HG02798 (cell line): ENCODE measurements around the gene SYTL3.
"Not testable (repeated sequence)": the region's sequence is repeated elsewhere in the genome, so short reads cannot be mapped to it uniquely, and the experiment has no call there.

Source experiments
- ATAC-seq: cut with Tn5 transposase; IDR thresholded peaks from one replicate; pipeline ENCODE4 v1.9.1; 2021; ENCODE audit warnings: mild to moderate bottlenecking; ENCODE audit not compliant: unreplicated experiment, poor library complexity

SYTL3 gene

DNA sequence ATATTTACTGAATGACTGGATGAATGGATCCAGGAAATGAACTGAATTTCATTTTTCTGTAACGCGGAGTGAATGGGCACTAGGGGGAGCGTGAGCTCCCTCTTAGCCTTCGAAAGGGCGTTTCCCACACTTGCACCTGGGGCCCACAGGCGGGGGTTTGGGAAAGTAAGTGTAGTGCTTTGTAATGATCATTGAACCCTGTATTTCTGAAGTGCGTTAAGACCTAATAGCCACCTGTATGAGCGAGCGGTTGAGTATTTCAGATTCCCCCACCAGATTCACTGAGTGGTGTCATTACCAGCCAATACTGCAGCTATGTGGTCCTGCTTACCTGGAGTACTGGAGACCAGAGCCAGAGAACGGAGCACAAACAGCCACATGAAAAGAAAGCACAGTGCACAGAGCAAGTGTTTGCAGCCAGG, 10.5 kb downstream of the SYTL3 start:
- ATAC-seq: peak; percentile 57

GRCh38 chr6:158661156-158661685, 11.4 kb downstream of the SYTL3 start:
- no peak for ATAC-seq

DNA sequence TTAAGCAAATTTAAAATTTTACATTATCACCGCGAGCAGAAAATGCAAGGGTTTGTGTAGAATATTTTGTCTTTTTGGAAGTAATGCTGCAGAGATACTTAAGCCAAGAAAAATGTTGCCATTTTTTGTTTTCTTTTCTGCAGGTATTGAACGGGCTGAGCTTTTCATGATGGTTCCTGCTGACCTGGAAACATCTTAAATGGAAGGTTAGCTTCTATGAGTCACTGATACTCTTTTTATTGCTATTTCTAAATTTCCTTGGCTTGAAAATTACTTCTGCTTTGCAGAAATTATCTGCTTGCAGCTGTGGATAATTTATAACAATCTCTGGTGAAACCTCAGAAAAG, 12.7 kb downstream of the SYTL3 start:
- no peak for ATAC-seq

GRCh38 chr6:158662954-158663624, 13.2 kb downstream of the SYTL3 start:
- no peak for ATAC-seq

DNA sequence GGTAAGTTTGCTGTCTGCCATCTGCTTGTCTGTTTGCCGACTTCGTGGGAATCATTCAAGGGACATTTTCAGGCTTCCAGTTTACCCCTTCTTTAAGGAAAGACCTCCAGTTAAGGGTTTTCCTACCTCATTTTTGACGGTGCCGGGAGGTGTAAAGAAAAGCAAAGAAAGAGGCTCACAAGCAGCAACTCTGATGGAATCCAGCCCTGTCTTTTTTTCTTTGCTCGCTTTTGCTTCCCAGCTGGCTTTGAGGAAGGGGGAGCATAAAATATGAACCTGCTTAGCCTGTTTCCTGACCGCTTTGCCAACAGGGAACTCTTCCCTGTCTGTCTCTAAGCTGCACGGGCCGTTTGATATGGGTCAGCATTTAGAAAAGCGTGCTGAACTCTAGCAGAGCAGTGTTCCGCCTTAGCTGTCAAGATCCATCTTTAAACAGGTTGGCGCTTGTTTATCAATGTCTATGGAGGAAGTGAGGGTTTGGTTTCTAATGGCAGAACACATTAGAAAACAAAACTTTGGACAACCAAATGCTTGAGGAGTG, 13.8 kb downstream of the SYTL3 start:
- ATAC-seq: no peak

DNA sequence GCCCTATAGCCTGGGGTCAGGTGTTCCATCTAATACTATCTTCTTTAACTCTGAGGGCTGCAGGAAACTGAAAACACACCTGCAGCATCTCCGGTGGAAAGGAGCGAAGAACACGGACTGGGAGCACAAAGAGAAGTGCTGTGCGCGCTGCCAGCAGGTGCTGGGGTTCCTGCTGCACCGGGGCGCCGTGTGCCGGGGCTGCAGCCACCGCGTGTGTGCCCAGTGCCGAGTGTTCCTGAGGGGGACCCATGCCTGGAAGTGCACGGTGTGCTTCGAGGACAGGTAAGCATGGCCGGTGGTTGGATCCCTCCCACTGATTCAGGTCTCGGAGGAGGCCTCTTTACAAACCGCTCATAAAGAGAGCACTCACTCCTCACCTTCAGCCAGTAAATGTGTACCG, 15.5 kb downstream of the SYTL3 start:
- no peak for ATAC-seq

DNA sequence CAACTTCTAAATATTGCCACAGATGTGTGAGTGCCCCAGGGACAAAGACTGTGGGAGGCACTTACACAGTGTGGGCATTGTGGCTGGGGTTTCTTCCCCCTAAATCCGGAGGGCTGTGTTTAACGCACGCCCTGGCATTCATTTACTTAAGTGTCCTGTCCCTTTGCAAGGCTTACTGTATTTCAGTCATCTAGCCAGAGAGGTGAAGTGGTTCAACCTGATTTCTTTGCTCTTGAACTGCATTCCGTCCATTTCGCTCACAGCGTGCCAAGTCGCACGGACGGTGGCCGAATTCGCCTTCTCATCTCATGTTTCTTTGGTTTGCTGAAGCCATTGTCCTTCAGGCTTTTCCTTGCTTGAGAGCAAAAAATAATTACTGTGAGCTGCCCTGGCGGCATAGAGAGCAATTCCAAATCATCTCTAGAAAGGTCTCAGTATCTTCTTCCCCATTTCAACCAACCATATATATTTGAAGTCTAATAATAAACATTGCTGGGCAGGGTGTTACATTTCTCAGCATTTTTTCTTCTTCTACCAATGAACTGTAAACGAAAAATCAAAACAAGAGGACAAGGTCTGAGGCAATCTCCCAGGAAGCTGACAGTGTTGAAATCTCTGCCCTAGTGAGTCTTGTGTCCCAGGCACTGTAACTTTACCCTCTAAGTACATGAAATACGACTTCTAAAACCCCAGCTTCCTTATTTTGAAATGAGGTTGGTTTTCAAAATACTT, 16.9 kb downstream of the SYTL3 start:
- ATAC-seq: no peak

- no peak for ATAC-seq
Measured at GRCh38 chr6:158667360-158667981, 17.6 kb downstream of the SYTL3 start.

DNA sequence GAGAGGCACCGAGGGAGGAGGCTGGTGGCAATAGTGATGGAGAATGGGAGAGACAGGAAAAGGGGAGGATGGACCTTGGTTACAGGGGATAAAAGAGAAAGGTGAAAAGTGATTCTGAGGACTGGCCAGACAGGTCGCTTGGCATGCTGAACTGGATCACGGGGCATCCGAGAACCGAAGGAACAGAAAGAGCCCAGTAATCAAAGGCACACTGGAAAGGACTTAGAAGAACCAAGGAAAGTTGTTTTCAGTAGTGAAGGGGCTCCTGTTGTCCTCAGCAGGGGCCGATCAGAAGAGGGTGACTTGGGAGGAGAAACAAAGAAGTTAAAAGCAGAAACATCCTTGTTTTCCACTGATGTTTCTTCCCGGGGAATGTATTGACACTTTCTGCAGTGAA, 18.9 kb downstream of the SYTL3 start:
- ATAC-seq: no peak

DNA sequence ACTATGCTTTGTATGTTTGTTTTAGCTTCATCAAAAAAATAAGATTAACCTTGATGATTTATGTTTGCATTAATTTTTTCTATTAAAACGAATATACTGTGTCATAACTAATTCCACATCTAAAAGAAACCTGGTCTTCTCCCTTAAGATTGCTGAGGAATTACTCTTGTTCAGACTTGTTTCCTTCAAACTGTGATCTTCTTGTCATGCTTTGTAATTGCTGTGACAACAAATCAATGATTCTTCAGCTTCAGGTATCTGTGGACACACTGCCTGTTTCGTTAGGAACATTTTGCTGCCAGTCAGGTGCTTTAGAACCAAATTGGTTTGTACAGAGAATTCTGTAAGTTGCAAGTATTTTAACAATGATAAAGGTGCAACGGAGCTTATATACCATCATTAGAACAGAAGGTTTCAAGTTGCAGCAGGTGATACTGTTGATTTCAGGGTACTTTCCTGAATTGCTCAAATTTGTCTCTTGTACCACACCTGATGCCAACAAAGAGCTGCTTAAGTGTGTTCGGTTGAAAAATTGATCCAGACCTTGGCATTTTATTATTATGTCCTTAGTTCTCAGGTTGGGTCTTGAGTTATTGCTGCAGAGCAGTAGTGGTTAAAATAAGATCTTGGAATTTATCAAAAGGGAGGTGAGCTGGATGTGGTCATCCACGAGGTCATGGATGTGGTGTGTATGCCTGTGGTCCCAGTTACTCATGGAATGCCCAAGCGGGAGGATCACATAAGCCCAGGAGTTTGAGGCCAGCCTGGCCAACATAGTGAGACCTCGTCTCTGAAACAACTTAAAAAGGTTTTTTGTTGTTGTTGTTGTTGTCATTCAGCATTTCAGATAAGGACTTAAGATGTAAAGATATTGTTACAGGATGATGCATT, 19.5 kb downstream of the SYTL3 start:
- ATAC-seq: no peak

DNA sequence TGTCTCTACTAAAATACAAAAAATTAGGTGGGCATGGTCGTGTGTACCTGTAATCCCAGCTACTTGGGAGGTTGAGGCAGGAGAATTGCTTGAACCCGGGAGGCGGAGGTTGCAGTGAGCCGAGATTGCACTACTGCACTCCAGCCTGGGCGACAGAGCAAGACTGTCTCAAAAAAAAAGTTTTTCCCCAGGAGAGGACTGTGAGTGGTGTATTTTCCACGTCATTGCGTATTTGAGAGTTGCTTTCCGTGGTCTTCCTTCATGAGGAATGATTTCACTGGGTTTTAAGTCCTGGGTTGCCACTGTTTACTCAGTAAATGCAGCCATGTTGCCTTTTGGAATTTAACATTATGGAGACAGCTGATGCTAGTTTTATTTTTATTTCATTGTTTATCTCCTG, 22.3 kb downstream of the SYTL3 start:
- ATAC-seq: not testable (repeated sequence)

DNA sequence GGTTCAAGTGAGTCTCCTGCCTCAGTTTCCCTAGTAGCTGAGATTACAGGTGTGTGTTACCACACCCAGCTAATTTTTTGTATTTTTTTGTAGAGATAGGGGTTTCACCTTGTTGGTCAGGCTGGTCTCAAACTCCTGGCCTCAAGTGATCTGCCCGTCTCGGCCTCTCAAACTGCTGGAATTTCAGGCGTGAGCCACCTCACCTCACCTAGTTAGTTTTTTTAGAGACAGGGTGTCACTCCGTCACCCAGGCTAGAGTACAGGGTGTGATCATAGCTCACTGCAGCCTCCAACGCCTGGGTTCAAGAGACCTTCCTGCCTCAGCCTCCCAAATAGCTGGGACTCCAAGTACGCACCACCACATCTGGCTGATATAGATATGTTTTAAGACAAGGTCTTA, 22.9 kb downstream of the SYTL3 start:
- no peak for ATAC-seq

- no peak for ATAC-seq
Measured at GRCh38 chr6:158674342-158675131, 24.7 kb downstream of the SYTL3 start.

DNA sequence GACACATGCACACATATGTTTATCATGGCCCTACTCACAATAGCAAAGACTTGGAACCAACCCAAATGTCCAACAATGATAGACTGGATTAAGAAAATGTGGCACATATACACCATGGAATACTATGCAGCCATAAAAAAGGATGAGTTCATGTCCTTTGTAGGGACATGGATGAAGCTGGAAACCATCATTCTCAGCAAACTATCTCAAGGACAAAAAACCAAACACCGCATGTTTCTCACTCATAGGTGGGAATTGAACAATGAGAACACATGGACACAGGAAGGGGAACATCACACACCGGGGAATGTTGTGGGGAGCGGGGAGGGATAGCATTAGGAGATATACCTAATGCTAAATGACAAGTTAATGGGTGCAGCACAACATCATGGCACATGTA, 27.2 kb downstream of the SYTL3 start:
- ATAC-seq: not testable (repeated sequence)

DNA sequence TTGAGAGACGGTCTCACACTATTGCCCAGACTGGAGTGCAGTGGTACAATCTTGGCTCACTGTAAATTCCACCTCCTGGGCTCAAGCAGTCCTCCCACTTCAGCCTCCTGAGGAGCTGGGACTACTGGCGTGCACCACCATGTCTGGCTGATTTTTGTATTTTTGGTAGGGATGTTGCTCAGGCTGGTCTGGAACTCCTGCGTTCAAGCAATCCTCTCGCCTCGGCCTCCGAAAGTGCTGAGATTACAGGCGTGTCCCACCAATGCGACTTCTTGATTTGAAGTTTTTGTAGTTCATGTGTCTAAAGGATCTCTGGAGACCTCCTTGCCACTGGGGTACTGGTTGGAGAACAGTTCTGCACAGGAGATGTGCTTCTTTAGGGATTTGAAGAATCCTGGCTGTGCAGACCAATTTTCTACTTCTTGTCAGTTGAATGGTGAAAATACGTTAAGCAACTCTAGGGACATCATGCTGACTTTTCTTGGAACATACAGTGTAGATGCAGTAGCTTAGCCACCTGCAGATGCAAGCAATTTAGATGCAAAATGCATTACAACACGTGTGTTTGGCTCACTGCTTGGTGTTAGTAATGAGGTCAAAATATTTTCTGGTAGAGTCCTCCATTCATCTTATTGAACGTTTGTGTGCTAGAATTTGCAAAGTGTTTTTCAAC, 28.2 kb downstream of the SYTL3 start:
- no peak for ATAC-seq

GRCh38 chr6:158680015-158680414, 30.2 kb downstream of the SYTL3 start:
- no peak for ATAC-seq

- no peak for ATAC-seq
Measured at GRCh38 chr6:158680481-158680880, 30.6 kb downstream of the SYTL3 start.

DNA sequence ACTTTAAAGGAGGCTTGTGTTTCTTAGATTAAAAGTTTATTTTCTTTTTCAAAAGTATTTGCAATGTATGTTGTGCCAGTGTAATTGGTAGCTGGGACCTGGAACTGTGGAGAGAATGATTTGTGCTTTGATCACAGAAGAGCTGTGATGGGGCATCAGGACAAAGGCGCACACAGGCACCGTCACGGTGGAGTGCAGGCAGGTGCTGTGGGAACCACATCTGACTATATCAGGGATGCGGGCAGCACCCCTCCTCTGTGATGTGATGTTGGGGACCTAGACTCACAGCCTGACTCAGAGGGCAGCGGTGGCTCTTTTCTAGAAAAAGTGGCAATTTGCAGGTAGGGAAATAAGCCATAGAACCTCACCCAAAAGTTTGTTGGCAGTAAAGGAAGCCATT, 34.5 kb downstream of the SYTL3 start:
- ATAC-seq: no peak

DNA sequence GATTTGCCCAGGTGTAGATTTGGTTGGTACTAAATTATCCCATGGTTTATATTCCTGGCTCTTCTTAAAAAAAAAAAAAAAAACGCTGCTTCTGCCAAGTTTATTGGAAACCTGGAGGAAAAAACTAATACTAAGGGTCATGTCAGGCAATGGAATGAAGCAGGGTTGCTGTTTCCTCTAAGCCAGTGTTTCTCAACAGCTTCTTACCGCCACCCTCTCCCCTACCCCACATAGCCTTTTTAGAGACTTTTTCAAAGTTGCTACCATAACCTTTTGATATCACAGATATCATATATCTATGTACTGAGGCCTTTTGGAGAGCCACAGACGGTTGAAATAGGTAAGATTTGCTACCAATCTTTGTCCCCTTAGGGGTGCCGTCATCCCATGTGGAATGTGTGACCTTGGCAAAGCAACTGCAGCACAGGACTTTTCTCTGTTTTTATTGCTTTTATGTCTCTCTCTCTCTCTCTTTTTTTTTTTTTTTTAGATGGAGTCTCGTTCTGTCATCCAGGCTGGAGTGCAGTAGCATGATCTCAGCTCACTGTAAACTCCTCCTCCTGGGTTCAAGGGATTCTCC, 35.0 kb downstream of the SYTL3 start:
- no peak for ATAC-seq
